OCI-LY7 (cell line): ENCODE results near the gene AMIGO1. TPM values are rescaled to one million over a fixed set of nuclear protein-coding genes. Genes with fewer than 3 reads are reported as not detected.

Experiments
- BruUV-seq: library from RNA; stranded (reverse); fragments of 400-500 nt; replicated peaks from 2 replicates; lab custom pipeline; 2021; lab: Mats Ljungman, UMichigan
- CTCF ChIA-PET: fragments of 300-600 bp; sonication (Branson Sonifier 250); formaldehyde crosslinking; loops from one replicate; lab custom pipeline; 2022; ENCODE audit warnings: antibody characterized with exemption; ENCODE audit not compliant: unreplicated experiment; lab: Charles Lee
- POLR2A ChIA-PET: fragments of 300-600 bp; sonication (Branson Sonifier 250); formaldehyde crosslinking; loops from one replicate; lab custom pipeline; 2022; ENCODE audit warnings: antibody characterized with exemption; lab: Charles Lee
- DNase-seq: peaks from one replicate; pipeline ENCODE4 v3.0.0-alpha.2; 2015; ENCODE audit warnings: low spot score
- H2AFZ ChIP-seq: fragments of 200-600 bp; sonication (generic), shearing (Covaris generic); 2 replicates; pipeline ENCODE4 v1.6.1; 2014; ENCODE audit warnings: mild to moderate bottlenecking, antibody characterized with exemption, low read length, moderate library complexity
- H3K27ac ChIP-seq: fragments of 200-600 bp; sonication (generic); 2 replicates; pipeline ENCODE4 v1.5.1; 2014; ENCODE audit warnings: mixed run types, low read depth, mild to moderate bottlenecking, moderate library complexity, low read length, inconsistent platforms; ENCODE audit not compliant: poor library complexity, severe bottlenecking
- H3K36me3 ChIP-seq: fragments of 200-600 bp; sonication (generic); 2 replicates; pipeline ENCODE4 v1.6.1; 2014; ENCODE audit warnings: mild to moderate bottlenecking, antibody characterized with exemption, low read length, moderate library complexity, mixed read lengths; ENCODE audit not compliant: insufficient read depth
- H3K4me1 ChIP-seq: fragments of 200-600 bp; sonication (generic); 2 replicates; pipeline ENCODE4 v1.5.1; 2014; ENCODE audit warnings: mild to moderate bottlenecking, low read length; ENCODE audit not compliant: insufficient read depth, poor library complexity, severe bottlenecking
- H3K4me2 ChIP-seq: fragments of 200-600 bp; sonication (generic); 2 replicates; pipeline ENCODE4 v1.6.1; 2014; ENCODE audit warnings: mild to moderate bottlenecking, low read length
- H3K4me3 ChIP-seq: fragments of 200-600 bp; sonication (generic); 2 replicates; pipeline ENCODE4 v1.5.1; 2014; ENCODE audit warnings: mild to moderate bottlenecking, low read depth, low read length; ENCODE audit not compliant: poor library complexity, severe bottlenecking
- H3K79me2 ChIP-seq: fragments of 200-600 bp; sonication (generic); 2 replicates; pipeline ENCODE4 v1.6.1; 2016; ENCODE audit warnings: low read depth, mild to moderate bottlenecking, low read length, moderate library complexity, mixed read lengths; ENCODE audit not compliant: insufficient read depth
- H3K9me2 ChIP-seq: fragments of 200-600 bp; sonication (generic); 2 replicates; pipeline ENCODE4 v1.6.1; 2016; ENCODE audit warnings: mild to moderate bottlenecking, low read length, mixed read lengths; ENCODE audit not compliant: insufficient read depth
- H3K9me3 ChIP-seq: fragments of 200-600 bp; sonication (generic); 2 replicates; pipeline ENCODE4 v1.6.1; 2014; ENCODE audit warnings: mild to moderate bottlenecking, mixed run types, low read length, mixed read lengths
- H4K20me1 ChIP-seq: fragments of 200-600 bp; sonication (generic); 2 replicates; pipeline ENCODE4 v1.6.1; 2014; ENCODE audit warnings: mild to moderate bottlenecking, antibody characterized with exemption, low read length, moderate library complexity, mixed read lengths; ENCODE audit not compliant: insufficient read depth
- CTCF ChIP-seq: fragments of 200-600 bp; sonication (generic); conservative IDR thresholded peaks from 2 replicates; pipeline ENCODE4 v1.5.1; 2014; ENCODE audit warnings: mild to moderate bottlenecking, antibody characterized with exemption, low read length, moderate library complexity, mixed read lengths
- EZH2phosphoT487 ChIP-seq: fragments of 200-600 bp; sonication (generic); IDR thresholded peaks from 2 replicates; pipeline ENCODE4 v1.6.1; 2018; ENCODE audit warnings: low read depth, borderline replicate concordance, mild to moderate bottlenecking, mixed run types, antibody characterized with exemption, low read length, moderate library complexity, mixed read lengths
- intact Hi-C: fragments of 100-400 bp; cut with micrococcal nuclease; formaldehyde crosslinking; loops from one replicate; pipeline ENCODE4 v1.10.0; 2022; ENCODE audit not compliant: unreplicated experiment
- total RNA-seq, 2 experiments: library from RNA; depleted of rRNA in 1 of 2; stranded (reverse); fragments of >200 nt in 1 of 2; shearing (Covaris generic) in 1 of 2; gene quantifications; 2 replicates each; pipeline ENCODE4 v1.2.3, GENCODE V29; 2014 to 2022

AMIGO1 gene
- total RNA-seq, 2 experiments from 2014 or later: 0.15 to 0.16 TPM

- H3K4me3 ChIP-seq: no peak overlapping the region
- ChIA-PET POLR2A (no interaction called here), CTCF (no interaction called here)
- no peak overlapping the region for H3K27ac ChIP-seq
- no peak overlapping the region for H2AFZ ChIP-seq
- H3K79me2 ChIP-seq: no peaks in the 10 kb centered on the region
- BruUV-seq: no TSS peak
- H3K4me2 ChIP-seq: no peak overlapping the region
- DNase-seq: no peak
- peaks cover 27% of the 10 kb centered on the region; the same call in 1 of the 2 replicates for H3K36me3 ChIP-seq
- TF ChIP-seq CTCF: no peak
- no peak for TF ChIP-seq EZH2phosphoT487
- H4K20me1 ChIP-seq: no peaks in the 10 kb centered on the region
- H3K9me3 ChIP-seq: no peaks in the 10 kb centered on the region
- no peaks in the 10 kb centered on the region for H3K9me2 ChIP-seq
- H3K4me1 ChIP-seq: no peaks in the 10 kb centered on the region
- intact Hi-C loops: no loop called here
These were observed 7.1 kb downstream of the AMIGO1 start for GRCh38 chr1:109502364-109502851.

- Histone ChIP-seq H3K4me3 (no peak overlapping the region), H3K9me3 (no peaks in the 10 kb centered on the region), H2AFZ (no peak overlapping the region), H3K9me2 (no peaks in the 10 kb centered on the region), H3K36me3 (peaks cover 28% of the 10 kb centered on the region; the same call in 1 of the 2 replicates), H3K4me2 (no peak overlapping the region), H3K79me2 (no peaks in the 10 kb centered on the region), H3K27ac (no peak overlapping the region), H3K4me1 (no peaks in the 10 kb centered on the region), H4K20me1 (no peaks in the 10 kb centered on the region)
- ChIA-PET CTCF (no interaction called here), POLR2A (no interaction called here)
- intact Hi-C loops: no loop called here
- TF ChIP-seq CTCF (no peak), EZH2phosphoT487 (no peak)
- no peak for DNase-seq
- BruUV-seq: no TSS peak
These were observed 7.7 kb downstream of the AMIGO1 start for GRCh38 chr1:109501644-109502363.

- no peaks in the 10 kb centered on the region for H3K9me3 ChIP-seq
- ChIA-PET CTCF (no interaction called here), POLR2A (interaction anchor here (0.6 kb wide), 1 partner anchor 521 kb away, joined by 3 read pairs; no protein-coding TSS in a partner anchor)
- intact Hi-C loops: no loop called here
- no peak overlapping the region for H2AFZ ChIP-seq
- H3K27ac ChIP-seq: no peak overlapping the region
- H3K36me3 ChIP-seq: peaks cover 36% of the 10 kb centered on the region; the same call in 1 of the 2 replicates
- H4K20me1 ChIP-seq: no peaks in the 10 kb centered on the region
- no peak for DNase-seq
- H3K4me3 ChIP-seq: no peak overlapping the region
- H3K79me2 ChIP-seq: no peaks in the 10 kb centered on the region
- H3K4me1 ChIP-seq: no peaks in the 10 kb centered on the region
- TF ChIP-seq EZH2phosphoT487: no peak
- TF ChIP-seq CTCF: no peak
- H3K4me2 ChIP-seq: no peak overlapping the region
- no peaks in the 10 kb centered on the region for H3K9me2 ChIP-seq
- BruUV-seq: no TSS peak
These were observed 8.6 kb downstream of the AMIGO1 start for GRCh38 chr1:109500941-109501381.
